ENCODE data around the gene CEP68.
A peak's percentile ranks its signal among the peaks of the same experiment; 100 is the strongest.
"Not testable (repeated sequence)": the region's sequence is repeated elsewhere in the genome, so short reads cannot be mapped to it uniquely, and the experiment has no call there.

CEP68 gene

GRCh38 chr2:65129826-65130663 is 73.8 kb downstream of the CEP68 start, which contains the start of gene RAB1A:
RAB1A (minus strand) TSS chr2:65130106; CDS start chr2:65129915, 191 bp downstream.
- Histone ChIP-seq H3K4me3 (ENCODE audit: insufficient read depth, low read length, poor library complexity, severe bottlenecking) (peak within 1 kb of the TSS; percentile 85), H3K27me3 (ENCODE audit: low read length) (no peaks in the 10 kb centered on the region), H3K9me3 (ENCODE audit: insufficient read depth, low read length) (no peaks in the 10 kb centered on the region), H3K9ac (ENCODE audit: low read length) (peak within 1 kb of the TSS; percentile 94), H3K36me3 (ENCODE audit: low read length) (no peaks in the 10 kb centered on the region), H2AFZ (ENCODE audit: low read depth, low read length, severe bottlenecking) (peak within 1 kb of the TSS; percentile 87), H3K79me2 (ENCODE audit: insufficient read depth, low read length) (peaks cover 49% of the 10 kb centered on the region), H3K4me2 (ENCODE audit: low read depth, low read length, poor library complexity, severe bottlenecking) (peak within 1 kb of the TSS; percentile 91), H3K27ac (ENCODE audit: low read depth, low read length) (peak within 1 kb of the TSS; percentile 56), H4K20me1 (ENCODE audit: low read depth, low read length) (peaks cover 21% of the 10 kb centered on the region), H3F3A (ENCODE audit: insufficient read depth) (peaks cover 9% of the 10 kb centered on the region), H3K9me2 (replicated peaks; ENCODE audit: insufficient read depth, low read length) (no peaks in the 10 kb centered on the region)
- no peak for TF ChIP-seq CTCF (IDR thresholded peaks at IDR 0.05; ENCODE audit: insufficient read depth, low read length, poor library complexity, severe bottlenecking)

GRCh38 chr2:65130664-65131175 is 74.5 kb downstream of the CEP68 start:
- peak overlapping the region; percentile 62 for H3K4me2 ChIP-seq (ENCODE audit: low read depth, low read length, poor library complexity, severe bottlenecking)
- peaks cover 42% of the 10 kb centered on the region for H3K79me2 ChIP-seq (ENCODE audit: insufficient read depth, low read length)
- H3K36me3 ChIP-seq (ENCODE audit: low read length), result no peaks in the 10 kb centered on the region
- H3K27me3 ChIP-seq (ENCODE audit: low read length), result no peaks in the 10 kb centered on the region
- TF ChIP-seq CTCF (IDR thresholded peaks at IDR 0.05; ENCODE audit: insufficient read depth, low read length, poor library complexity, severe bottlenecking) (no peak), EZH2phosphoT487 (conservative IDR thresholded peaks at IDR 0.05; ENCODE audit: low read length) (no peak)
- peak overlapping the region; percentile 87 for H2AFZ ChIP-seq (ENCODE audit: low read depth, low read length, severe bottlenecking)
- peaks cover 21% of the 10 kb centered on the region for H4K20me1 ChIP-seq (ENCODE audit: low read depth, low read length)
- peak overlapping the region; percentile 53 for H3K9ac ChIP-seq (ENCODE audit: low read length)
- H3K4me3 ChIP-seq (ENCODE audit: insufficient read depth, low read length, poor library complexity, severe bottlenecking), result peak overlapping the region; percentile 53
- H3K27ac ChIP-seq (ENCODE audit: low read depth, low read length), result no peak overlapping the region
- H3F3A ChIP-seq (ENCODE audit: insufficient read depth), result peaks cover 8% of the 10 kb centered on the region; the same call in 1 of the 2 replicates
- H3K9me2 ChIP-seq (replicated peaks; ENCODE audit: insufficient read depth, low read length), result no peaks in the 10 kb centered on the region
- H3K9me3 ChIP-seq (ENCODE audit: insufficient read depth, low read length), result no peaks in the 10 kb centered on the region

GRCh38 chr2:65132930-65133329 is 76.7 kb downstream of the CEP68 start:
- H3F3A ChIP-seq (ENCODE audit: insufficient read depth); H3K9me2 ChIP-seq (replicated peaks; ENCODE audit: insufficient read depth, low read length); H4K20me1 ChIP-seq (ENCODE audit: low read depth, low read length); H3K9me3 ChIP-seq (ENCODE audit: insufficient read depth, low read length); H3K4me2 ChIP-seq (ENCODE audit: low read depth, low read length, poor library complexity, severe bottlenecking); H3K9ac ChIP-seq (ENCODE audit: low read length); H3K27ac ChIP-seq (ENCODE audit: low read depth, low read length); H2AFZ ChIP-seq (ENCODE audit: low read depth, low read length, severe bottlenecking); H3K27me3 ChIP-seq (ENCODE audit: low read length); H3K36me3 ChIP-seq (ENCODE audit: low read length); H3K4me3 ChIP-seq (ENCODE audit: insufficient read depth, low read length, poor library complexity, severe bottlenecking): not testable (repeated sequence)
- H3K79me2 ChIP-seq (ENCODE audit: insufficient read depth, low read length), result peaks cover 20% of the 10 kb centered on the region

GRCh38 chr2:65133626-65134025 is 77.4 kb downstream of the CEP68 start:
- Histone ChIP-seq H3K27ac (ENCODE audit: low read depth, low read length) (no peak overlapping the region), H3K9ac (ENCODE audit: low read length) (no peak overlapping the region), H3K9me3 (ENCODE audit: insufficient read depth, low read length) (no peaks in the 10 kb centered on the region), H3K27me3 (ENCODE audit: low read length) (no peaks in the 10 kb centered on the region), H3K4me3 (ENCODE audit: insufficient read depth, low read length, poor library complexity, severe bottlenecking) (no peak overlapping the region), H3F3A (ENCODE audit: insufficient read depth) (peaks cover 8% of the 10 kb centered on the region; the same call in 1 of the 2 replicates), H3K9me2 (replicated peaks; ENCODE audit: insufficient read depth, low read length) (no peaks in the 10 kb centered on the region), H3K36me3 (ENCODE audit: low read length) (no peaks in the 10 kb centered on the region), H3K4me2 (ENCODE audit: low read depth, low read length, poor library complexity, severe bottlenecking) (no peak overlapping the region), H3K79me2 (ENCODE audit: insufficient read depth, low read length) (peaks cover 13% of the 10 kb centered on the region), H4K20me1 (ENCODE audit: low read depth, low read length) (peaks cover 2% of the 10 kb centered on the region; the same call in 1 of the 2 replicates), H2AFZ (ENCODE audit: low read depth, low read length, severe bottlenecking) (no peak overlapping the region)
- TF ChIP-seq EZH2phosphoT487 (conservative IDR thresholded peaks at IDR 0.05; ENCODE audit: low read length) (no peak), CTCF (IDR thresholded peaks at IDR 0.05; ENCODE audit: insufficient read depth, low read length, poor library complexity, severe bottlenecking) (no peak)

Measured in SU-DHL-6 (cell line).